Liver (tissue), 9 donors: ENCODE data around the gene TRIM29. TPM values are rescaled to one million over a fixed set of nuclear protein-coding genes. Genes with fewer than 3 reads are reported as not detected.

Experiments used
- DNase-seq: peaks from one replicate; pipeline ENCODE4 v3.0.0-alpha.2; 2017; ENCODE audit warnings: low spot score
- H3K27ac ChIP-seq, 2 donors: one replicate each; pipeline ENCODE4 v1.7.0; 2013; ENCODE audit warnings: inconsistent platforms in 2 of 2, low read length in 2 of 2, control low read depth in 1 of 2, low read depth in 1 of 2, mild to moderate bottlenecking in 1 of 2
- H3K27me3 ChIP-seq, 4 donors: one replicate each; pipeline versions ENCODE4 v1.6.1 to v1.7.0; 2013; ENCODE audit warnings: low read length in 3 of 4, inconsistent platforms in 1 of 4, mild to moderate bottlenecking in 1 of 4, moderate library complexity in 1 of 4; ENCODE audit not compliant: control insufficient read depth in 4 of 4, insufficient read depth in 4 of 4
- H3K36me3 ChIP-seq, 4 donors: one replicate each; pipeline versions ENCODE4 v1.6.1 to v1.7.0; 2013; ENCODE audit warnings: low read length in 3 of 4, mild to moderate bottlenecking in 3 of 4, low read depth in 1 of 4, moderate library complexity in 1 of 4; ENCODE audit not compliant: control insufficient read depth in 4 of 4, insufficient read depth in 3 of 4
- H3K4me1 ChIP-seq, 4 donors: one replicate each; pipeline versions ENCODE4 v1.6.1 to v1.7.0; 2013; ENCODE audit warnings: low read length in 3 of 4, mild to moderate bottlenecking in 3 of 4, moderate library complexity in 1 of 4; ENCODE audit not compliant: control insufficient read depth in 4 of 4, insufficient read depth in 4 of 4
- H3K4me3 ChIP-seq, 3 donors: one replicate each; pipeline versions ENCODE4 v1.6.1 to v1.7.0; 2013; ENCODE audit warnings: low read length in 3 of 3, control low read depth in 1 of 3, low read depth in 1 of 3, mild to moderate bottlenecking in 1 of 3
- H3K9ac ChIP-seq, 2 donors: one replicate each; pipeline ENCODE4 v1.7.0; 2013; ENCODE audit warnings: low read length in 2 of 2, mild to moderate bottlenecking in 2 of 2, moderate library complexity in 2 of 2, control low read depth in 1 of 2, low read depth in 1 of 2
- H3K9me3 ChIP-seq, 4 donors: one replicate each; pipeline versions ENCODE4 v1.6.1 to v1.7.0; 2013; ENCODE audit warnings: low read length in 3 of 4; ENCODE audit not compliant: control insufficient read depth in 4 of 4
- ATF3 ChIP-seq: IDR thresholded peaks from 2 replicates; pipeline ENCODE4 v1.6.1; 2016; ENCODE audit warnings: antibody characterized with exemption
- CTCF ChIP-seq: fragments of 150-350 bp; IDR thresholded peaks from 2 replicates; pipeline ENCODE4 v1.5.1; 2017; ENCODE audit warnings: improper control_type of control experiment, low read depth, low read length; ENCODE audit not compliant: missing input control
- EGR1 ChIP-seq, 2 donors: IDR thresholded peaks; 2 replicates each; pipeline ENCODE4 v1.6.1; 2016 to 2018; ENCODE audit warnings: antibody characterized with exemption in 2 of 2, low read depth in 2 of 2
- FOXA1 ChIP-seq: IDR thresholded peaks from 2 replicates; pipeline ENCODE4 v1.6.1; 2016; ENCODE audit warnings: antibody characterized with exemption
- GABPA ChIP-seq, 2 donors: IDR thresholded peaks in 1 of 2; conservative IDR thresholded peaks in 1 of 2; 2 replicates each; pipeline ENCODE4 v1.6.1; 2016; ENCODE audit warnings: antibody characterized with exemption in 2 of 2, mild to moderate bottlenecking in 1 of 2, moderate library complexity in 1 of 2
- HNF4A ChIP-seq, 2 donors: conservative IDR thresholded peaks; 2 replicates each; pipeline ENCODE4 v1.6.1; 2016; ENCODE audit warnings: antibody characterized with exemption in 2 of 2, mild to moderate bottlenecking in 2 of 2
- HNF4G ChIP-seq: IDR thresholded peaks from 2 replicates; pipeline ENCODE4 v1.6.1; 2016; ENCODE audit warnings: antibody characterized with exemption
- JUND ChIP-seq, 2 donors: IDR thresholded peaks; 2 replicates each; pipeline ENCODE4 v1.6.1; 2016; ENCODE audit warnings: antibody characterized with exemption in 2 of 2
- MAX ChIP-seq: IDR thresholded peaks from 2 replicates; pipeline ENCODE4 v1.6.1; 2016; ENCODE audit warnings: antibody characterized with exemption
- NR2F2 ChIP-seq: IDR thresholded peaks from 2 replicates; pipeline ENCODE4 v1.6.1; 2016; ENCODE audit warnings: antibody characterized with exemption
- RAD21 ChIP-seq, 2 donors: IDR thresholded peaks; 2 replicates each; pipeline ENCODE4 v1.6.1; 2016; ENCODE audit warnings: antibody characterized with exemption in 2 of 2, mild to moderate bottlenecking in 2 of 2
- RXRA ChIP-seq, 2 donors: IDR thresholded peaks; 2 replicates each; pipeline ENCODE4 v1.6.1; 2017 to 2018; ENCODE audit warnings: antibody characterized with exemption in 2 of 2, mild to moderate bottlenecking in 1 of 2
- SP1 ChIP-seq: IDR thresholded peaks from 2 replicates; pipeline ENCODE4 v1.6.1; 2018; ENCODE audit warnings: antibody characterized with exemption, mild to moderate bottlenecking
- TAF1 ChIP-seq: conservative IDR thresholded peaks from 2 replicates; pipeline ENCODE4 v1.6.1; 2016; ENCODE audit warnings: antibody characterized with exemption, mild to moderate bottlenecking
- YY1 ChIP-seq: IDR thresholded peaks from 2 replicates; pipeline ENCODE4 v1.6.1; 2016; ENCODE audit warnings: antibody characterized with exemption, mild to moderate bottlenecking
- ZBTB33 ChIP-seq: IDR thresholded peaks from 2 replicates; pipeline ENCODE4 v1.6.1; 2016; ENCODE audit warnings: antibody characterized with exemption
- WGBS: extraction: QIAGEN DNeasy Blood & Tissue Kit; methylation state at CpG from one replicate; pipeline ENCODE4 v1.1.7; 2013; 5-methylcytosine and 5-hydroxymethylcytosine counted together
- polyA plus RNA-seq, 2 donors: library from polyadenylated mRNA; stranded (reverse) in 1 of 2; unstranded in 1 of 2; fragments of 200-250 nt in 1 of 2; fragments of >200 nt in 1 of 2; fragmentation: Nextera tagmentation in 1 of 2; extraction: Ambion mirVana in 1 of 2; gene quantifications; one replicate each; pipeline versions ENCODE4 v1.2.1 to v1.2.3, GENCODE V29; 2013 to 2015
- total RNA-seq, 2 donors: library from RNA; depleted of rRNA; stranded (reverse); fragments of >200 nt; gene quantifications; one replicate each; pipeline ENCODE4 v1.2.3, GENCODE V29; 2014
- TF ChIP-seq, protein P1 (sequence below): IDR thresholded peaks from 2 replicates; pipeline ENCODE4 v1.6.1; 2016; ENCODE audit warnings: antibody characterized with exemption, mild to moderate bottlenecking
- donor health status: healthy.
- donor health status: healthy.
- donor health status: healthy.
- donor health status: healthy.
- donor health status: healthy.

Gene TRIM29
- total and polyA plus RNA-seq, 4 donors, result 0.22 to 0.89 (median 0.35) TPM

DNA sequence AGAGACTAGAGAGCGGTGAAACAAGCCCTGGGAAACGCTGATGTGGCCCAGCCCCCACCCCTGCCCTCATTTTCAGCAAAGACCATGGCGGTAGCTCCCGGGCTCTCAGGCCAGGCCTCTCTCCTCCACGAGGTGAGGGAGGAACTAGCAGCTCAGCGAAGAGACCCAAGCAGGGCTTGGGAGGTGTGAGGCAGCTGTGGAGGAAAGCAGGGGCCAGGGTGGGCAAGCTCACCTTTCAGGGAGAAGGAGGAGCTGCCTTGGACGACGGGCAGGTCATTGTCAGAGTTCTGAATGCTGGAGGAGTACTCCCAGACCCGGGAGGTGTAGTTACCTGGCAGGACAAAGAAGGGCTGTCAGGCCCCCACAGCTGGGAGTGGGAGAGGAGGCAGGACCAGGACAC lies 19.9 kb downstream of the TRIM29 start (continued):
- TF ChIP-seq CTCF (no peak), MAX (no peak), GABPA (IDR thresholded peaks at IDR 0.05 in 1 of 2, conservative IDR thresholded peaks at IDR 0.05 in 1 of 2) (no peak), HNF4A (conservative IDR thresholded peaks at IDR 0.05) (no peak)

DNA sequence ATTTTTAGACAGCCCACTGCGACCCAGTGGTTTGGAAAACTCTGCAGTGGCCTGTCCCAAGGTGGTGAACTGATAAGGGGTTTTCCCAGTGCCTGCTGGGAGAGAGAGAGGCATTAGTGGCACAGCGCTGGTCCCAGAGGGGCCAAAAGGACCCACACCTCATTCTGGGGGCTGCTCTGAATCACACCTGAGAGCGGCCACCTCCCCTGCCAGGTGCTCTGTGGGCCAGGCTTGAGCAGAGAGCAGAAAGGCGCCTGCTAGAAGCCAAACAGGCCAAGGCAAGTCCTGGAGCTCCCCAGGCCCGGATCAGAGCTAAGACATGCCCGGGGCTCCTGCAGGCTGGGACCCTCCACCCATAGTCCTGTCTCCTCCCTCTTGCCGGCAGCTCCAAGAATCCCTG lies 20.9 kb downstream of the TRIM29 start:
- Histone ChIP-seq H3K9ac (no peak overlapping the region), H3K27me3 (no peaks in the 10 kb centered on the region), H3K36me3 (no peaks in the 10 kb centered on the region), H3K4me3 (no peak overlapping the region), H3K4me1 (no peaks in the 10 kb centered on the region), H3K27ac (no peak overlapping the region), H3K9me3 (no peaks in the 10 kb centered on the region)
- TF ChIP-seq JUND (IDR thresholded peaks at IDR 0.05) (no peak), YY1 (no peak), RXRA (IDR thresholded peaks at IDR 0.05) (no peak), MAX (no peak), ATF3 (no peak), TAF1 (no peak), FOXA1 (no peak), NR2F2 (no peak), SP1 (no peak), EGR1 (IDR thresholded peaks at IDR 0.05; ENCODE audit: low read depth in 2 of 2) (no peak), HNF4A (conservative IDR thresholded peaks at IDR 0.05) (no peak), GABPA (IDR thresholded peaks at IDR 0.05 in 1 of 2, conservative IDR thresholded peaks at IDR 0.05 in 1 of 2) (no peak), CTCF (no peak), HNF4G (no peak), ZBTB33 (no peak), RAD21 (IDR thresholded peaks at IDR 0.05) (no peak)
- TF ChIP-seq, protein P1, sequence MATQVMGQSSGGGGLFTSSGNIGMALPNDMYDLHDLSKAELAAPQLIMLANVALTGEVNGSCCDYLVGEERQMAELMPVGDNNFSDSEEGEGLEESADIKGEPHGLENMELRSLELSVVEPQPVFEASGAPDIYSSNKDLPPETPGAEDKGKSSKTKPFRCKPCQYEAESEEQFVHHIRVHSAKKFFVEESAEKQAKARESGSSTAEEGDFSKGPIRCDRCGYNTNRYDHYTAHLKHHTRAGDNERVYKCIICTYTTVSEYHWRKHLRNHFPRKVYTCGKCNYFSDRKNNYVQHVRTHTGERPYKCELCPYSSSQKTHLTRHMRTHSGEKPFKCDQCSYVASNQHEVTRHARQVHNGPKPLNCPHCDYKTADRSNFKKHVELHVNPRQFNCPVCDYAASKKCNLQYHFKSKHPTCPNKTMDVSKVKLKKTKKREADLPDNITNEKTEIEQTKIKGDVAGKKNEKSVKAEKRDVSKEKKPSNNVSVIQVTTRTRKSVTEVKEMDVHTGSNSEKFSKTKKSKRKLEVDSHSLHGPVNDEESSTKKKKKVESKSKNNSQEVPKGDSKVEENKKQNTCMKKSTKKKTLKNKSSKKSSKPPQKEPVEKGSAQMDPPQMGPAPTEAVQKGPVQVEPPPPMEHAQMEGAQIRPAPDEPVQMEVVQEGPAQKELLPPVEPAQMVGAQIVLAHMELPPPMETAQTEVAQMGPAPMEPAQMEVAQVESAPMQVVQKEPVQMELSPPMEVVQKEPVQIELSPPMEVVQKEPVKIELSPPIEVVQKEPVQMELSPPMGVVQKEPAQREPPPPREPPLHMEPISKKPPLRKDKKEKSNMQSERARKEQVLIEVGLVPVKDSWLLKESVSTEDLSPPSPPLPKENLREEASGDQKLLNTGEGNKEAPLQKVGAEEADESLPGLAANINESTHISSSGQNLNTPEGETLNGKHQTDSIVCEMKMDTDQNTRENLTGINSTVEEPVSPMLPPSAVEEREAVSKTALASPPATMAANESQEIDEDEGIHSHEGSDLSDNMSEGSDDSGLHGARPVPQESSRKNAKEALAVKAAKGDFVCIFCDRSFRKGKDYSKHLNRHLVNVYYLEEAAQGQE, result no peak
- 87% methylated on average over 7 of the region's 7 CpGs for WGBS
- no peak for DNase-seq
